ENCODE data around the gene BUB1B.

Gene BUB1B

GRCh38 chr15:40241269-40242212 lies 80.7 kb downstream of the BUB1B start:
- DNase-seq, result no peak

GRCh38 chr15:40242213-40242599 lies 81.3 kb downstream of the BUB1B start:
- no peak for DNase-seq

GRCh38 chr15:40242601-40243000 lies 81.7 kb downstream of the BUB1B start:
- DNase-seq, result no peak

- no peak for DNase-seq
Observed at GRCh38 chr15:40243126-40243810, 82.4 kb downstream of the BUB1B start.

- no peak for DNase-seq
Observed at GRCh38 chr15:40244961-40245523, 84.2 kb downstream of the BUB1B start.

GRCh38 chr15:40245666-40246450 lies 85.0 kb downstream of the BUB1B start:
- no peak for DNase-seq

GRCh38 chr15:40246496-40247280 lies 85.8 kb downstream of the BUB1B start:
- DNase-seq, result no peak

GRCh38 chr15:40247406-40247971 lies 86.6 kb downstream of the BUB1B start:
- no peak for DNase-seq

- DNase-seq, result no peak
Observed at GRCh38 chr15:40248006-40248783, 87.3 kb downstream of the BUB1B start.

GRCh38 chr15:40249477-40250303 lies 88.8 kb downstream of the BUB1B start:
- DNase-seq, result no peak

GRCh38 chr15:40250304-40250656 lies 89.4 kb downstream of the BUB1B start:
- no peak for DNase-seq

- DNase-seq, result no peak
Observed at GRCh38 chr15:40250771-40251483, 90.1 kb downstream of the BUB1B start.

GRCh38 chr15:40251486-40252140 lies 90.7 kb downstream of the BUB1B start:
- DNase-seq, result no peak

GRCh38 chr15:40252141-40252437 lies 91.2 kb downstream of the BUB1B start:
- no peak for DNase-seq

GRCh38 chr15:40252438-40253166 lies 91.7 kb downstream of the BUB1B start:
- DNase-seq, result no peak

- DNase-seq, result no peak
Observed at GRCh38 chr15:40253167-40253790, 92.4 kb downstream of the BUB1B start.

GRCh38 chr15:40254452-40254851 lies 93.6 kb downstream of the BUB1B start:
- no peak for DNase-seq

- DNase-seq, result no peak
Observed at GRCh38 chr15:40255033-40255432, 94.2 kb downstream of the BUB1B start.

Data from KG1 (cell line).